ENCODE measurements around the gene INIP. TPM values are rescaled to one million over a fixed set of nuclear protein-coding genes. Genes with fewer than 3 reads are reported as not detected.

INIP gene
- total and polyA plus RNA-seq, 2 donors (not counting 1 experiment from before 2014, with no cell fraction given): 5.0 to 22.9 TPM

- Histone ChIP-seq H3K4me2 (replicated peaks; ENCODE audit: low read depth, low read length, poor library complexity, severe bottlenecking) (no peak overlapping the region), H3K27me3 (replicated peaks in 1 of 4; ENCODE audit: control extremely low read depth in 1 of 4, control insufficient read depth in 3 of 4, insufficient read depth in 4 of 4, low read length in 3 of 4) (no peaks in the 10 kb centered on the region), H3K4me3 (ENCODE audit: control extremely low read depth in 1 of 5, extremely low read depth in 1 of 5, insufficient read depth in 1 of 5, low read depth in 2 of 5, low read length in 4 of 5) (no peak overlapping the region), H4K20me1 (ENCODE audit: control insufficient read depth, insufficient read depth, low read length, poor library complexity, severe bottlenecking) (no peaks in the 10 kb centered on the region), H3K4me1 (ENCODE audit: control insufficient read depth in 2 of 2, insufficient read depth in 2 of 2, low read length in 2 of 2) (peaks cover 6 to 16% of the 10 kb centered on the region in 2 donors), H3K9ac (ENCODE audit: low read length) (no peak overlapping the region), H3K79me2 (ENCODE audit: control insufficient read depth, insufficient read depth, low read length) (peaks cover 23% of the 10 kb centered on the region), H3K9me3 (ENCODE audit: control extremely low read depth in 1 of 3, control insufficient read depth in 2 of 3, insufficient read depth in 1 of 3, low read length in 2 of 3) (no peaks in the 10 kb centered on the region), H2AFZ (ENCODE audit: insufficient read depth, low read depth, low read length, poor library complexity, severe bottlenecking) (no peak overlapping the region), H3K27ac (ENCODE audit: low read length in 2 of 2) (no peak overlapping the region), H3K36me3 (replicated peaks in 1 of 2; ENCODE audit: control extremely low read depth in 1 of 2, control insufficient read depth in 1 of 2, extremely low read depth in 1 of 2, insufficient read depth in 2 of 2, low read length in 1 of 2) (peaks cover 0 to 3% of the 10 kb centered on the region in 2 experiments)
- intact Hi-C loops (cut with micrococcal nuclease): no loop called here
- Mint-ChIP-seq H3K9me3 (ENCODE audit: insufficient read depth) (no peaks in the 10 kb centered on the region), H3K4me3 (no peak overlapping the region), H3K27me3 (no peaks in the 10 kb centered on the region), H3K27ac (no peak overlapping the region), H3K4me1 (peaks cover 14% of the 10 kb centered on the region)
- DNase-seq (no peak), ATAC-seq (ENCODE audit: low read depth) (no peak)
- ChIA-PET CTCF (interaction anchor here (1.4 to 2.7 kb wide), 2 partner anchors 16 to 73 kb away, joined by 3 to 15 read pairs; no protein-coding TSS in a partner anchor), POLR2A (no interaction called here)
- TF ChIP-seq CTCF (IDR thresholded peaks at IDR 0.05): no peak
- TF ChIP-seq EZH2 (IDR thresholded peaks at IDR 0.05; ENCODE audit: borderline replicate concordance, insufficient read depth, low read depth, low read length, poor library complexity, severe bottlenecking): no peak
- WGBS (ENCODE audit: insufficient coverage): no CpG with 5 or more reads among the region's 4 CpGs
Observed at GRCh38 chr9:112720113-112720780, 2.3 kb upstream of the INIP start.

GRCh38 chr9:112719696-112720095, 1.8 kb upstream of the INIP start:
- intact Hi-C loops (cut with micrococcal nuclease): loop anchor here (2.0 to 10.0 kb wide), 6 partner anchors 233 to 1089 kb away; partner anchors contain the start of genes DNAJC25, GNG10, KIAA1958 and UGCG
- Histone ChIP-seq H3K4me2 (replicated peaks; ENCODE audit: low read depth, low read length, poor library complexity, severe bottlenecking) (no peak overlapping the region), H3K27me3 (replicated peaks in 1 of 4; ENCODE audit: control extremely low read depth in 1 of 4, control insufficient read depth in 3 of 4, insufficient read depth in 4 of 4, low read length in 3 of 4) (no peaks in the 10 kb centered on the region), H3K4me3 (ENCODE audit: control extremely low read depth in 1 of 5, extremely low read depth in 1 of 5, insufficient read depth in 1 of 5, low read depth in 2 of 5, low read length in 4 of 5) (no peak overlapping the region), H3K27ac (ENCODE audit: low read length in 2 of 2) (no peak overlapping the region), H3K36me3 (replicated peaks in 1 of 2; ENCODE audit: control extremely low read depth in 1 of 2, control insufficient read depth in 1 of 2, extremely low read depth in 1 of 2, insufficient read depth in 2 of 2, low read length in 1 of 2) (peaks cover 0 to 7% of the 10 kb centered on the region in 2 experiments), H2AFZ (ENCODE audit: insufficient read depth, low read depth, low read length, poor library complexity, severe bottlenecking) (no peak overlapping the region), H3K4me1 (ENCODE audit: control insufficient read depth in 2 of 2, insufficient read depth in 2 of 2, low read length in 2 of 2) (peaks cover 6 to 16% of the 10 kb centered on the region in 2 donors), H3K9me3 (ENCODE audit: control extremely low read depth in 1 of 3, control insufficient read depth in 2 of 3, insufficient read depth in 1 of 3, low read length in 2 of 3) (no peaks in the 10 kb centered on the region), H3K79me2 (ENCODE audit: control insufficient read depth, insufficient read depth, low read length) (peaks cover 27% of the 10 kb centered on the region), H4K20me1 (ENCODE audit: control insufficient read depth, insufficient read depth, low read length, poor library complexity, severe bottlenecking) (no peaks in the 10 kb centered on the region), H3K9ac (ENCODE audit: low read length) (no peak overlapping the region)
- no peak for ATAC-seq (ENCODE audit: low read depth)
- no peaks in the 10 kb centered on the region for H3K27me3 Mint-ChIP-seq
- ChIA-PET CTCF (interaction anchor here (1.4 to 2.7 kb wide), 2 partner anchors 17 to 73 kb away, joined by 3 to 15 read pairs; no protein-coding TSS in a partner anchor), POLR2A (no interaction called here)
- TF ChIP-seq EZH2 (IDR thresholded peaks at IDR 0.05; ENCODE audit: borderline replicate concordance, insufficient read depth, low read depth, low read length, poor library complexity, severe bottlenecking) (no peak), CTCF (IDR thresholded peaks at IDR 0.05) (no peak)
- H3K9me3 Mint-ChIP-seq (ENCODE audit: insufficient read depth): no peaks in the 10 kb centered on the region
- peaks cover 14% of the 10 kb centered on the region for H3K4me1 Mint-ChIP-seq
- WGBS (ENCODE audit: insufficient coverage): no CpG with 5 or more reads among the region's 2 CpGs
- no peak for DNase-seq
- H3K4me3 Mint-ChIP-seq: no peak overlapping the region
- no peak overlapping the region for H3K27ac Mint-ChIP-seq

Data from B cell (primary cell).